Measurements from ENCODE around the gene TTC8. TPM values are rescaled to one million over a fixed set of nuclear protein-coding genes. Genes with fewer than 3 reads are reported as not detected.

Gene TTC8
- total RNA-seq, 1 donor from 2014 or later = 8.9 TPM

- peaks cover 9% of the 10 kb centered on the region for H3K9me3 ChIP-seq (replicated peaks)
- H3K27me3 ChIP-seq (ENCODE audit: low read depth) = no peaks in the 10 kb centered on the region
- H3K4me3 ChIP-seq = no peak overlapping the region
- H3K36me3 ChIP-seq = no peaks in the 10 kb centered on the region
- no peak for TF ChIP-seq CTCF (IDR thresholded peaks at IDR 0.05; ENCODE audit: borderline replicate concordance)
- H3K27ac ChIP-seq (replicated peaks) = no peak overlapping the region
- intact Hi-C loops (cut with micrococcal nuclease) = no loop called here
- peaks cover 4% of the 10 kb centered on the region for H3K4me1 ChIP-seq
- DNase-seq = no peak
Measured at GRCh38 chr14:88901991-88902390, 77.5 kb downstream of the TTC8 start.

- H3K4me3 ChIP-seq = no peak overlapping the region
- peaks cover 4% of the 10 kb centered on the region for H3K4me1 ChIP-seq
- no peaks in the 10 kb centered on the region for H3K27me3 ChIP-seq (ENCODE audit: low read depth)
- TF ChIP-seq CTCF (IDR thresholded peaks at IDR 0.05; ENCODE audit: borderline replicate concordance) = no peak
- no peak for DNase-seq
- H3K27ac ChIP-seq (replicated peaks) = no peak overlapping the region
- H3K9me3 ChIP-seq (replicated peaks) = peaks cover 12% of the 10 kb centered on the region
- intact Hi-C loops (cut with micrococcal nuclease) = no loop called here
- no peaks in the 10 kb centered on the region for H3K36me3 ChIP-seq
Measured at GRCh38 chr14:88902850-88903249, 78.4 kb downstream of the TTC8 start.

DNA sequence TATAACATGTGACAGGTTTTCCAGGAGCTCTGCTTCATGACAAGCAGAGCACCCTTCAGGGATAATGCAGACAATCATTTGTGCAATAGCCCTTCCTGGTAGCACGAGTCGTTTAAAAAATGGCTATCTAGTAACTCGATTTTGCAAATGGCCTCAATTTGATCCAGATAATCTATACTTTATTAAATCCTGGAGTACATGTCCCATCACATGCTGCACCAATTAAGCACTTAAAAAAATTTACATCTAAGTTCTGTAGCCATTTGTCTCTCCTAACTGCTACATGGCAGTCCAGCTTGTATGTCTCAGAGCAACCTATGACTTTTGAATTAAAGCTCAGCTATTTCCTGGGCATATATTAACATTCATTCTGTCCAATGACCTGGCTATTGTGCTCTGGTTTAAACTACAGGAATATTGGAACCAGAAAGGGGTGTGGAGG, 79.8 kb downstream of the TTC8 start:
- H3K27me3 ChIP-seq (ENCODE audit: low read depth) = no peaks in the 10 kb centered on the region
- H3K9me3 ChIP-seq (replicated peaks) = peaks cover 17% of the 10 kb centered on the region
- H3K36me3 ChIP-seq = no peaks in the 10 kb centered on the region
- H3K4me1 ChIP-seq = peaks cover 4% of the 10 kb centered on the region
- intact Hi-C loops (cut with micrococcal nuclease) = no loop called here
- H3K4me3 ChIP-seq = no peak overlapping the region
- H3K27ac ChIP-seq (replicated peaks) = no peak overlapping the region
- TF ChIP-seq CTCF (IDR thresholded peaks at IDR 0.05; ENCODE audit: borderline replicate concordance) = no peak
- DNase-seq = no peak

- Histone ChIP-seq H3K9me3 (replicated peaks) (peaks cover 17% of the 10 kb centered on the region), H3K36me3 (no peaks in the 10 kb centered on the region), H3K27me3 (ENCODE audit: low read depth) (no peaks in the 10 kb centered on the region), H3K4me3 (no peak overlapping the region), H3K27ac (replicated peaks) (no peak overlapping the region), H3K4me1 (peaks cover 4% of the 10 kb centered on the region)
- intact Hi-C loops (cut with micrococcal nuclease) = no loop called here
- no peak for DNase-seq
- no peak for TF ChIP-seq CTCF (IDR thresholded peaks at IDR 0.05; ENCODE audit: borderline replicate concordance)
Measured at GRCh38 chr14:88904864-88905263, 80.4 kb downstream of the TTC8 start.

DNA sequence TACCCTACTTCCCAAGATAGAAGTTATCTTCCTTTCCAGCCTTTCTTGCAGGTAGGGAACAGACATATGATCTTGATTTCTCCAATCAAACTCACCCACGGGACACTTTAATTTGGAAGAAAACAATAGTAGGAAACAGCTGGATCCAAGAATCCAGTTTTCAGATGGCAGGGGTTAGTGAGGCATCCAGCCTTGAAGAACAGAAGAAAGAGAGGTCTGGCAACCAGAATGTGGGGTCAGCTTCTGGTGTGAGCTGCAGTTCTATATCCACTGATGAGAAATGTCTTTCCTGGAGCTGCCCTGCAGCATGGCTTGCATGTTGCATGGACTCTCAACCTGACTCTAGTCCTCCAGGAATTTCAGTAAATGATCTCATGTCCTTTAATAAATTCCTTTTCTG, 83.8 kb downstream of the TTC8 start:
- H3K27ac ChIP-seq (replicated peaks) = no peak overlapping the region
- H3K27me3 ChIP-seq (ENCODE audit: low read depth) = no peaks in the 10 kb centered on the region
- no peak for TF ChIP-seq CTCF (IDR thresholded peaks at IDR 0.05; ENCODE audit: borderline replicate concordance)
- DNase-seq = no peak
- no peaks in the 10 kb centered on the region for H3K36me3 ChIP-seq
- H3K4me3 ChIP-seq = no peak overlapping the region
- intact Hi-C loops (cut with micrococcal nuclease) = no loop called here
- peaks cover 17% of the 10 kb centered on the region for H3K9me3 ChIP-seq (replicated peaks)
- no peaks in the 10 kb centered on the region for H3K4me1 ChIP-seq

GRCh38 chr14:88910386-88910785, 85.9 kb downstream of the TTC8 start:
- TF ChIP-seq CTCF (IDR thresholded peaks at IDR 0.05; ENCODE audit: borderline replicate concordance) = no peak
- no peaks in the 10 kb centered on the region for H3K36me3 ChIP-seq
- H3K9me3 ChIP-seq (replicated peaks) = peaks cover 21% of the 10 kb centered on the region
- no peak for DNase-seq
- H3K27me3 ChIP-seq (ENCODE audit: low read depth) = peaks cover 11% of the 10 kb centered on the region
- no peaks in the 10 kb centered on the region for H3K4me1 ChIP-seq
- no peak overlapping the region for H3K4me3 ChIP-seq
- H3K27ac ChIP-seq (replicated peaks) = no peak overlapping the region
- intact Hi-C loops (cut with micrococcal nuclease) = no loop called here

Data from left ventricle myocardium inferior (tissue), 1 donor.